IPS DF 4.7 (cell line): ENCODE results near the gene HAUS5.
"Not testable (repeated sequence)": the region's sequence is repeated elsewhere in the genome, so short reads cannot be mapped to it uniquely, and the experiment has no call there.

Experiments
- DNase-seq: peaks from one replicate; pipeline ENCODE4 v3.0.0-alpha.2; 2013; ENCODE audit warnings: low spot score; ENCODE audit errors: extremely low read depth

Gene HAUS5

GRCh38 chr19:35612559-35613321 is at the start of gene HAUS5:
HAUS5 (plus strand) TSS chr19:35612735; CDS start chr19:35612795, 60 bp downstream.
- DNase-seq, result peak; percentile 60

DNA sequence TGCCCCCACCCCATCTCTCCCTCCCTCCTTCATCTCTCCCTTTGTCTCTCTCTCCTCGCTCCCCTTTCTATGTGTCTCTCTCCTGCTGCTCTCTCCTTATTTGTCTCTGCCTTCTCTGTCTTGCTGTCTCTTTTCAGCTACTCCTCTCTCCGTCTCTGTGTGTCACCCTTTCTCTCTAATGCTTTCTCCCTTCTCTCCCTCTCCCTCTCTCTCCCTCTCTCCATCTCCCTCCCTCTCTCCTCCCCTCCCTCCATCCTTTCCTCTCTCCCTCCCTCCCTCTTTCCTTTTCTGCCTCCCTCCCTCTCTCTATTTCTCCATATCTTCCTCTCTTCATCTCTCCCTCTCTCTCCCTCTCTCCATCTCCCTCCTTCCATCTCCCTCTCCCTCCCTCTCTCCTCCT is 49.8 kb upstream of the HAUS5 start:
- no peak for DNase-seq

GRCh38 chr19:35563207-35563829 is 49.2 kb upstream of the HAUS5 start, which contains the start of gene ATP4A:
ATP4A (minus strand) TSS chr19:35563658; CDS start chr19:35563629, 29 bp downstream.
- DNase-seq, result no peak

- no peak for DNase-seq
Measured at GRCh38 chr19:35565016-35565856, 47.3 kb upstream of the HAUS5 start.

DNA sequence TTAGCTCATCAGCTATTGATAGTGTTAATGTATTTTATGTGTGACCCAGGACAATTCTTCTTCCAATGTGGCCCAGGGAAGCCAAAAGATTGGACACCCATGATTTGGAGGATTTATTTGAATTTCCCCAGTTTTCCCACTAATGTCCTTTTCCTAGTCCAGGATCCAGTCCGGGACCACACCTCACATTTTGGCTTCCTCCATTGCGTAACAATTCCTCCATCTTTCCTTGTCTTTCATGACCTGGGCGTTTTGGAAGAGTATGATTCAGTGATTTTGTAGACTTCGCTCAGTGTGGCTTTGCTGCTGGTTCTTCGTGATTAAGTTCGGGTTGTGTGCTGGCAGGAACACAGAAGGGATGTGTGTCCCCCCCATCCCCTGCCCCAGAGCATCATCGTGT is 45.8 kb upstream of the HAUS5 start:
- no peak for DNase-seq

- no peak for DNase-seq
Measured at GRCh38 chr19:35569281-35569781, 43.2 kb upstream of the HAUS5 start.

- no peak for DNase-seq
Measured at GRCh38 chr19:35571406-35571965, 41.0 kb upstream of the HAUS5 start.

GRCh38 chr19:35577918-35578317 is 34.6 kb upstream of the HAUS5 start:
- DNase-seq, result no peak

DNA sequence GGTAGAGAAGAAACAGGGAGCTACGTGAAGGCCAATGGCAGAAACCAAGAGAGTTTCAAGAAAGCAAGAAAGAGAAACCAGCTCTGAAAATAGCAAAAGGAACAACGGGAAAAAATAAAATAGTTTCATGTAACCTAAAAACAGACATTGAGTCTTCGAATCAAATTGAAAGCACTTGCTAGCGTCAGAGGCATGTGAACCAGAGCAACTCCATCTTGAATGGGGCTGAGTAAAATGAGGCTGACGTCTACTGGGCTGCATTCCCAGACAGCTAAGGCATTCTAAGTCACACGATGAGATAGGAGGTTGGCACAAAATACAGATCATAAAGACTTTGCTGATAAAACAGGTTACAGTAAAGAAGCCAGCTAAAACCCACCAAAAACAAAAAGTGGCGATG is 33.8 kb upstream of the HAUS5 start:
- no peak for DNase-seq

GRCh38 chr19:35582760-35583159 is 29.8 kb upstream of the HAUS5 start:
- DNase-seq, result no peak

- peak; percentile 28 for DNase-seq
Measured at GRCh38 chr19:35585848-35586247, 26.7 kb upstream of the HAUS5 start, which contains the start of gene PMIS2. PMIS2 (plus strand) TSS chr19:35586173; CDS start chr19:35586260, 87 bp downstream.

- DNase-seq, result no peak
Measured at GRCh38 chr19:35587321-35587720, 25.2 kb upstream of the HAUS5 start.

DNA sequence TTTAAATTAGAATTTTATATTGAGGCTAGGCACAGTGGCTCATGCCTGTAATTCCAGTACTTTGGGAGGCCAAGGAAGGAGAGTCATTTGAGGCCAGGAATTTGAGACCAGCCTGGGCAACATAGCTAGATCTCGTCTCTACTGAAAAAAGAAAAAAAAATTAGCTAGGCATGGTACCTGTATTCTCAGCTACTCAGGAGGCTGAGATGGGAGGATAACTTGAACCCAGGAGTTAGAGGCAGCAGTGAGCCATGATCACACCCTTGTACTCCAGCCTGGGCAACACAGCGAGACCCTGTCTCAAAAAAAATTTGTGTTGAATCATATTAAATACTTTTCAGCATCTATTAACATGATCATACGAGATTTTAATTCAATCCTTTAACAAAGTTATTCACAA is 21.7 kb upstream of the HAUS5 start:
- no peak for DNase-seq

DNA sequence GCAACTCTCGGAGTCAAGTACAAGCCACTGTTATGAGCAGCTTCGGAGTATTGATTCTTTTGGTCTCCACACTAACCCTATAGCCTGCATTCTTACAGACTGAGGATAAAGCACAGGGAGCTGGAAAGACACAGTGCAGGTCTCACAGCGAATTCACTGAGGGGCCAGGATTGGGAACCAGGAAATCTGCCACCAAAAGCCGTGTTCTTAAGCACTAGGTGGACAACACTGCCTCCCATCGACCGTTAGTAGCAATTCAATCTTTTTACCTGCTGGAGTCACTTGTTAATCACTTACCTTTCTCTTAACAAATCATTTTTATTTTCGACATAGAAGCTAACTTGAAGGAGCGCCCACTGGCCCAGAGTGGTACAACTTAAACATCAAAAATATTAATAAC is 20.3 kb upstream of the HAUS5 start:
- peak; percentile 66 for DNase-seq

DNA sequence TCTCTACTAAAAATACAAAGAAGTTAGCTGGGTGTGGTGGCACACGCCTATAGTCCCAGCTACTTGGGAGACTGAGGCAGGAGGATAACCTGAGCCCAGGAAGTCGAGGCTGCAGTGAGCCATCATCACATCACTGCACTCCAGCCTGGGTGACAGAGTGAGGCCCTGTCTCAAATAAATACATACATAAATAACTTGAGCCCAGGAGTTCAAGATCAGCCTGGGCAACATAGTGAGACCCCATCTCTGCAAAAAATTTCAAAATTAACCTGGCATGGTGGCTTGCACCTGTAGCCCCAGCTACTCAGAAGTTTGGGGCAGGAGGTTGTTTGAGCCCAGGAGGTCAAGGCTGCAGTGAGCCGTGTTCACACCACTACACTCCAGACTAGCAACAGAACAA is 17.5 kb upstream of the HAUS5 start:
- not testable (repeated sequence) for DNase-seq

GRCh38 chr19:35595928-35596327 is 16.6 kb upstream of the HAUS5 start:
- no peak for DNase-seq

GRCh38 chr19:35596366-35596999 is 16.1 kb upstream of the HAUS5 start:
- DNase-seq, result no peak

GRCh38 chr19:35601971-35602370 is 10.6 kb upstream of the HAUS5 start:
- no peak for DNase-seq

GRCh38 chr19:35604436-35604835 is 8.1 kb upstream of the HAUS5 start:
- DNase-seq, result not testable (repeated sequence)

GRCh38 chr19:35607170-35607569 is 5.4 kb upstream of the HAUS5 start:
- not testable (repeated sequence) for DNase-seq

DNA sequence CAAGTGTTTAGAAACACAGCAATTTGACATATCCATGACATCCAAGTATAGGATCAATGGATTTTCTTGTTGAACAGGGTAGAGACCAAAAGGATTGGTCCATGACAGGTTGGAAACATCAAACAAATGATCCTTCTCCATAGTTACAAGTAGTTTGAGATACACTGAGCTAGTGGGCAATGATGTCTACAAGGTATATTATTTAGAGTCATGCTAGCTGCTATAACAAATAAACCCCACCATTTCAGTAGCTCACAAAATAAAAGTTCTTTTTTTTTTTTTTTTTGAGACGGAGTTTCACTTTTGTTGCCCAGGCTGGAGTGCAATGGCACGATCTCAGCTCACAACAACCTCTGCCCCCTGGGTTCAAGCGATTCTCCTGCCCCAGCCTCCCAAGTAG is 4.9 kb upstream of the HAUS5 start:
- DNase-seq, result no peak
